Measurements from ENCODE around the gene CISD2. TPM values are rescaled to one million over a fixed set of nuclear protein-coding genes. Genes with fewer than 3 reads are reported as not detected.
"Not testable (repeated sequence)": the region's sequence is repeated elsewhere in the genome, so short reads cannot be mapped to it uniquely, and the experiment has no call there.

Gene CISD2
- total RNA-seq, 1 donor from 2014 or later, result 14.1 TPM

DNA sequence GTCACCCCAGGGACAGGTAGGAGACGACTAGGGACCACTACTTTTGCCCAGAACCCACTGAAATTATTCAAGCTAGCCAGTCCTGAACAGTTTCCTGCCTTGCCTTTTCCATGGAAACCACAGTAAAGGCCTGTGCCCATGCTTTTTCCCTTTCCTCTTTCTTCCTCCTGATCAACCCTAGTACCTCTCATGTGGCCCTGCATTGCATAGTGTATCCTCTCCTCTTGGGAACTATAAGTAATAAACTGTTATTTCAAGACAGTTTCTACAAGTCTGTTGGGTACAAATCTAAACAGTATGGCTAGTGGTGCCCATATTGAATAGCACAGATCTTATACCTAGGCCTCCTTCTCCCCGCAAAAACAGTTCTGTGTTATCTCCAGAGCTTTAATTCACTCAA, 14.5 kb downstream of the CISD2 start:
- intact Hi-C loops (cut with DNase I), result no loop called here
- DNase-seq (no peak), ATAC-seq (ENCODE audit: poor library complexity) (no peak)

DNA sequence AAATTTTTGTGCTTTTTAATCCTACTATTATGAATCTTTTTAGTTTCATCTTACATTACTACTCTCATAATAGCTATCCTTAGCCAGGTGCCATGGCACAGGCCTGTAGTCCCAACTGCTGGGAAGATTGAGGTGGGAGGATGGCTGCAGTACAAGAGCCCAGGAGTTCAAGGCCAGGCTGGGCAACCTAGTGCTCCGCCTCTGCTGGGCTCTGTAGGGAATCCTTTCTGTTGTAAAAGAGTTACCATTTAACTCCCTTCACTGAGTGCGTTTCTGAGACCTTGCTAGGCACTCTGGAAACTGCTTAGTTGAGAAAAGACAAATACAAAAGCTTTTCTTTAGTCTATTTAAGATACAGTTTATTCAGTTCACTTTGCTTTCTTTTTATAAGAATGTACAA, 19.8 kb downstream of the CISD2 start:
- DNase-seq; ATAC-seq (ENCODE audit: poor library complexity); intact Hi-C loops (cut with DNase I): not testable (repeated sequence)

DNA sequence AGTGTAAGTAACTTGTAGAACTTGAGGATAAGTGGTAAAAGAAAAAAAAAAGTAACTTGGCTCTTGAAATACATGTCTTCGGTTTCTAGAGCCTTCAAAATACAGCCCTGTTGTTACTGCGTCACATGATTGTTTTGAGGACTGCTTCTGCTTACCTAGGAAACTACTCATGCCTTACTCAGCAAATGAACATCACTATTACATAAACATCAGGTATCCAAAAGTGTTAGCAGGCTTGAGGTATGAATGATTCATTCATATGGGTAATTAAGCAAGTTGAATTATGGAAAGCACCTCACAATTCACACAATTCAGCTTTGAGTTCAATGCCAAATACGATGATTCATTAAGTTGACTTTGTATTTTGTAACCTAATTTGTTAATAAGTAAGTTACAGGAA, 21.1 kb downstream of the CISD2 start:
- ATAC-seq (ENCODE audit: poor library complexity); intact Hi-C loops (cut with DNase I); DNase-seq: not testable (repeated sequence)

GRCh38 chr4:102896547-102896946, 27.8 kb downstream of the CISD2 start:
- ATAC-seq (ENCODE audit: poor library complexity); intact Hi-C loops (cut with DNase I); DNase-seq: not testable (repeated sequence)

- intact Hi-C loops (cut with DNase I); DNase-seq; ATAC-seq (ENCODE audit: poor library complexity): not testable (repeated sequence)
Observed at GRCh38 chr4:102897610-102898009, 28.8 kb downstream of the CISD2 start.

GRCh38 chr4:102901804-102902203, 33.0 kb downstream of the CISD2 start:
- DNase-seq (no peak), ATAC-seq (ENCODE audit: poor library complexity) (no peak)
- intact Hi-C loops (cut with DNase I), result no loop called here

DNA sequence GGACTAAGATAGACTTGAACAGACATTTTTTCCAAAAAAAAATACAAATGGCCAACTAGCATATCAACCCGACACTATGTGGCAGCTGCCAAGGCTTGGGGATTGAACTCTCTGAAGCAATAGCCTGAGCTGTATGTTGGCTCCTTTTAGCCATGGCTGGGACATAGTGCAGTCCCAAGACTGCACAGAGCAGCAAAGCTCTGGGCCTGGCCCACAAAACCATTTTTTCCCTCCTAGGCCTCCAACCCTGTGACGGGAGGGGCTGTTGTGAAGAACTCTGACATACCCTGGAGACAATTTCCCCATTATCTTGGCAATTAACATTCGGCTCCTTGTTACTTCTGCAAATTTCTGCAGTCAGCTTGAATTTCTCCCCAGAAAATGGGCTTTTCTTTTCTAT, 50.1 kb downstream of the CISD2 start:
- DNase-seq (no peak), ATAC-seq (ENCODE audit: poor library complexity) (no peak)
- intact Hi-C loops (cut with DNase I), result no loop called here

GRCh38 chr4:102919697-102920096, 50.9 kb downstream of the CISD2 start:
- DNase-seq; intact Hi-C loops (cut with DNase I); ATAC-seq (ENCODE audit: poor library complexity): not testable (repeated sequence)

- intact Hi-C loops (cut with DNase I), result no loop called here
- ATAC-seq (ENCODE audit: poor library complexity), result no peak
Observed at GRCh38 chr4:102935716-102936115, 66.9 kb downstream of the CISD2 start.

GRCh38 chr4:102938063-102938462, 69.3 kb downstream of the CISD2 start:
- DNase-seq; ATAC-seq (ENCODE audit: poor library complexity); intact Hi-C loops (cut with DNase I): not testable (repeated sequence)

More at GRCh38 chr4:102935716-102936115, 66.9 kb downstream of the CISD2 start:
- no peak for DNase-seq

Other genes starting within 250 kb of the CISD2 start
- gene MANBA, start 108.0 kb upstream of the CISD2 start, total RNA-seq, result 22.4 TPM
- gene UBE2D3, start 41.4 kb upstream of the CISD2 start, total RNA-seq, result 262 TPM
- gene SLC9B1, start 150.7 kb downstream of the CISD2 start, total RNA-seq, result 0.65 TPM
- gene SLC9B2, start 207.8 kb downstream of the CISD2 start, total RNA-seq, result 2.4 TPM
- 20.1 TPM for gene BDH2, start 230.8 kb downstream of the CISD2 start, total RNA-seq

Measured in Right ventricle myocardium superior (tissue), 1 donor.